ENCODE measurements around the gene SPATA31E1.

DNA sequence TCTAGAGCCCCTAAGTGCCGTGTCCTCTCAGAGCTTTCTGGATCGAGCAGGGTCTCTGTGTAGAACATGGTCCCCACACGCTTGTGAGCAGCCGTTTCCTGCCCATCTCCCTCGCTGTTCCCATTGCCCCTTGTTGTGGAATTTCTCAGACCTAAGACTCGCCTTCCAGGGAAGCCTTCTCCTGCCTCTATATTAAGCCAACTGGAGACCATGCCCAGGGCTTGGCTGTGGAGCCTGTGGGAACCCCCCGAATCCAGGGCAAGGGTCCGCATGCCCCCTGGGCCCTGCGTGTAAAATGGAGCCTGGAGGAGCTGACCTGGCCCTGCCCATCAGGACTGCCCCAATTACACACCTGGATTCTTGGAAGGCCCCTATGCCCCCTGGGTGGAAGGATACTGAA is 14.5 kb upstream of the SPATA31E1 start:
- TF ChIP-seq POLR2A (IDR thresholded peaks at IDR 0.05; ENCODE audit: low read length) (no peak), GATA1 (IDR thresholded peaks at IDR 0.05; ENCODE audit: low read depth, low read length) (no peak)

All from erythroblast (primary cell).